Measurements from ENCODE around the gene IDE. TPM values are rescaled to one million over a fixed set of nuclear protein-coding genes. Genes with fewer than 3 reads are reported as not detected.
"Not testable (repeated sequence)": the region's sequence is repeated elsewhere in the genome, so short reads cannot be mapped to it uniquely, and the experiment has no call there.

The IDE gene
- total and polyA plus RNA-seq, 7 donors = 9.2 to 69.3 (median 48.8) TPM

DNA sequence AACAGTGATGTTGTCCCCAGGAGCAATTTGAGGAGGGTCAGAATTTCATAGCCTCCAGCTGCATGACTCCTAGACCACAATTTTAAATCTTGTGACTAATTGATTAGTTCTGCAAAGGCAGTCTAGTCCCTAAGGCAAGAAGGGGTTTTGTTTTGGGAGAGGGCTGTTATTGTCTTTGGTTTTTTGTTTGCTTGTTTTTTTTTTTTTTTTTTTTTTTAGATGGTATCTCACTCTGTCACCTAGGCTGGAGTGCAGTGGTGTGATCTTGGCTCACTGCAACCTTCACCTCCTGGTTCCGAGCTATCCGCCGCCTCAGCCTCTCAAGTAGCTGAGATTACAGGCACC lies 165.9 kb downstream of the IDE start:
- H3K4me3 ChIP-seq = no peak overlapping the region
- intact Hi-C loops (cut with DNase I) = no loop called here
- ATAC-seq (no peak), DNase-seq (no peak)
- no peak overlapping the region for H3K27ac ChIP-seq
- no peaks in the 10 kb centered on the region for H3K27me3 ChIP-seq (ENCODE audit: insufficient read depth in 3 of 3, low read length in 2 of 3)
- no peaks in the 10 kb centered on the region for H3K9me3 ChIP-seq
- TF ChIP-seq, protein P1, sequence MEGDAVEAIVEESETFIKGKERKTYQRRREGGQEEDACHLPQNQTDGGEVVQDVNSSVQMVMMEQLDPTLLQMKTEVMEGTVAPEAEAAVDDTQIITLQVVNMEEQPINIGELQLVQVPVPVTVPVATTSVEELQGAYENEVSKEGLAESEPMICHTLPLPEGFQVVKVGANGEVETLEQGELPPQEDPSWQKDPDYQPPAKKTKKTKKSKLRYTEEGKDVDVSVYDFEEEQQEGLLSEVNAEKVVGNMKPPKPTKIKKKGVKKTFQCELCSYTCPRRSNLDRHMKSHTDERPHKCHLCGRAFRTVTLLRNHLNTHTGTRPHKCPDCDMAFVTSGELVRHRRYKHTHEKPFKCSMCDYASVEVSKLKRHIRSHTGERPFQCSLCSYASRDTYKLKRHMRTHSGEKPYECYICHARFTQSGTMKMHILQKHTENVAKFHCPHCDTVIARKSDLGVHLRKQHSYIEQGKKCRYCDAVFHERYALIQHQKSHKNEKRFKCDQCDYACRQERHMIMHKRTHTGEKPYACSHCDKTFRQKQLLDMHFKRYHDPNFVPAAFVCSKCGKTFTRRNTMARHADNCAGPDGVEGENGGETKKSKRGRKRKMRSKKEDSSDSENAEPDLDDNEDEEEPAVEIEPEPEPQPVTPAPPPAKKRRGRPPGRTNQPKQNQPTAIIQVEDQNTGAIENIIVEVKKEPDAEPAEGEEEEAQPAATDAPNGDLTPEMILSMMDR (IDR thresholded peaks at IDR 0.05) = no peak
- no peaks in the 10 kb centered on the region for H3K4me1 ChIP-seq
- H3K36me3 ChIP-seq (ENCODE audit: insufficient read depth in 1 of 2, low read depth in 1 of 2) = no peaks in the 10 kb centered on the region
- WGBS, 3 donors = 47 to 63% (median 57%) methylated on average over 3 of the region's 3 CpGs

DNA sequence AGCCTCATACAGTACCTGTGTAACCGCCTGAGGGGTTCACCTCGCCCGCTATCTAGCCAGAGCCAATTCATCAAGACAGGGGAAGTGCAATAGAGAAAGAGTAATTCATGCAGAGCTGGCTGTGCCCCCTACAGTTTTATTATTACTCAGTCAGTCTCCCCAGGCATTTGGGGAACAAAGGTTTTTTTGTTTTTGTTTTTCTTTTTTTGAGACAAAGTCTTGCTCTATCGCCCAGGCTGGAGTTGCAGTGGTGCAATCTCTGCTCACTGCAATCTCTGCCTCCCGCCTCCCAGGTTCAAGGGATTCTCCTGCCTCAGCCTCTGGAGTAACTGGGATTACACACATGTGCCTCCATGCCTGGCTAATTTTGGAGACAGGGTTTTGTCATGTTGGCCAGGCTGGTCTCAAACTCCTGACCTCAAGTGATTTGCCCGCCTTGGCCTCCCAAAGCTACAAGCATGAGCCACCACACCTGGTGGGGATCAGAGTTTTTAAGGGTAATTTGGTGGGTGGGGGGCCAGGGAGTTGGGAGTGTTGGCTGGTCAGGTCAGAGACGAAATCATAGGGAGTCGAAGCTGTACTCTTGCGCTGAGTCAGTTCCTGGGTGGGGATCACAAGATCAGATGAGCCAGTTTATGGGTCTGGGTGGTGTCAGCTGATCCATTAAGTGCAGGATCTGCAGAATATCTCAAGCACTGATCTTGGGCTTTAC lies 166.4 kb downstream of the IDE start:
- no peak for DNase-seq
- intact Hi-C loops (cut with DNase I) = no loop called here
- ATAC-seq = no peak
- WGBS, 3 donors = 55 to 66% (median 57%) methylated on average over 9 of the region's 9 CpGs
- no peak overlapping the region for H3K4me3 ChIP-seq
- no peaks in the 10 kb centered on the region for H3K4me1 ChIP-seq
- no peak overlapping the region for H3K27ac ChIP-seq
- no peaks in the 10 kb centered on the region for H3K27me3 ChIP-seq (ENCODE audit: insufficient read depth in 3 of 3, low read length in 2 of 3)
- H3K36me3 ChIP-seq (ENCODE audit: insufficient read depth in 1 of 2, low read depth in 1 of 2) = no peaks in the 10 kb centered on the region
- TF ChIP-seq, protein P1 (IDR thresholded peaks at IDR 0.05) = no peak
- H3K9me3 ChIP-seq = no peaks in the 10 kb centered on the region

DNA sequence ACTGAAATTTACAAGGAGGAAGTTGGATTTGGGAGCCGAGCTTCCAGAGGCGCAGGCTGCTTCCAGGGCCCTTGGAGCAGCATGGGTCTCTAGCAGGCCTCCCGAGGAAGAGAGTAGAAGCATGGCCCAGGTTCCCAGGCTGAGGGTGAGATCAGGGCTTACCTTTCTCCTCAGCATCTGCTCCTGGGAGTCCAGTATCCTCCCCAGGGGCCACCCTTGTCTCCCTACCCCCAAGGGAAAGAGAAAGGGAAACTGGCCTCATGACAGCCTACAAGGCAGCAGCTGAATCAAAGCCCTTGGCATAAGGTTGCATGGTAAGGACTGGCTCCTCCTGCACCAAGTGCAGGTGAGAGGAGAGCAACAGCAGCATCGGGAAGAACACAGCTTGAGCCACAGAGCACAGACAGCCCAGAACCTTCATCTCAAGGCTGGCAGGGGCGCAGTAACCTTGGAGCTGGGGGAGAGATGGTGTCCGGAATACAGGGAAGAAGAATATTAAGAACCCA lies 168.4 kb downstream of the IDE start:
- TF ChIP-seq, protein P1 (IDR thresholded peaks at IDR 0.05) = no peak
- ATAC-seq (no peak), DNase-seq (no peak)
- no peaks in the 10 kb centered on the region for H3K27me3 ChIP-seq (ENCODE audit: insufficient read depth in 3 of 3, low read length in 2 of 3)
- no peaks in the 10 kb centered on the region for H3K9me3 ChIP-seq
- no peak overlapping the region for H3K4me3 ChIP-seq
- 55 to 71% (median 58%) methylated on average over 6 of the region's 6 CpGs for WGBS, 3 donors
- H3K36me3 ChIP-seq (ENCODE audit: insufficient read depth in 1 of 2, low read depth in 1 of 2) = no peaks in the 10 kb centered on the region
- no peaks in the 10 kb centered on the region for H3K4me1 ChIP-seq
- H3K27ac ChIP-seq = no peak overlapping the region
- intact Hi-C loops (cut with DNase I) = no loop called here

DNA sequence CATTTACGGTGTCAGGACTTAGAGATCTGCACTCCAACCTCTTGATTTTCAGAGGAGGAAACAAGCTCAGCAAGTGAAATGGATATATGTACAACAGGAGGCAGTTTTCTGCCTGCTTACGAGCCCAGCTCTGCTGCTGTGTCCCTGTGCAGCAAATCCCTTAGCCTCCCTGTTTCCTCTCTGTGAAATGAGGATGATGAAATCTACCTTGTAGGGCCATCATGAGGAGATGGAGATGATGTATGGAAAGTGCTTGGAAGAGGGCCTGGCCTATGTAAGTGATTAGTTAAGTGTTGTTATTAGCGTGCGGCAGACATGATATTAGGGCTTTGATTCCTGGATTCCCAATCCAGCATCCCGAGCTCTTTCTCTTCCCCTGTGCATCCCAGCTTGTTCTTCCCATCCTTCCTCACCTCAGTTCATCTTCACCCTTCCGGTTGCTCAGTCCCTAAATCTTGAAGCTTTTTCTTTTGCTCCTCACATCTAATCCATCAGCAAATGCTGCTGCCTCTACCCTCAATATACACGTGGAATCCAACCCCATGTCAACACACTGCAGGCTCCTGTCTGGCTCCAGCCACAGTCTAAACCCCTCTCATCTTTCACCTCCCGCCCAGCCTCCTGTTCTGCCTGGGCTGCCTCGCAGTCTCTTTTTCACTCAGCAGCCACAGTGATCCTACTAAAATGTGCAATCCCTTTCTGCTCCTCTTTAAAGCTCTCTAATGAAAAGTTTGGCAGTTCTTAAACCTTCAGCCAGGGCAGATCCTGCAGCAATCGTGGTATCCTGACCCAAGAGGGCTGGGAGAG lies 169.1 kb downstream of the IDE start:
- TF ChIP-seq, protein P1 (IDR thresholded peaks at IDR 0.05) = no peak
- H3K27ac ChIP-seq = no peak overlapping the region
- H3K4me1 ChIP-seq = no peaks in the 10 kb centered on the region
- DNase-seq (no peak), ATAC-seq (no peak)
- intact Hi-C loops (cut with DNase I) = no loop called here
- H3K9me3 ChIP-seq = no peaks in the 10 kb centered on the region
- 51 to 55% (median 51%) methylated on average over 10 of the region's 10 CpGs for WGBS, 3 donors
- H3K4me3 ChIP-seq = no peak overlapping the region
- no peaks in the 10 kb centered on the region for H3K27me3 ChIP-seq (ENCODE audit: insufficient read depth in 3 of 3, low read length in 2 of 3)
- no peaks in the 10 kb centered on the region for H3K36me3 ChIP-seq (ENCODE audit: insufficient read depth in 1 of 2, low read depth in 1 of 2)

DNA sequence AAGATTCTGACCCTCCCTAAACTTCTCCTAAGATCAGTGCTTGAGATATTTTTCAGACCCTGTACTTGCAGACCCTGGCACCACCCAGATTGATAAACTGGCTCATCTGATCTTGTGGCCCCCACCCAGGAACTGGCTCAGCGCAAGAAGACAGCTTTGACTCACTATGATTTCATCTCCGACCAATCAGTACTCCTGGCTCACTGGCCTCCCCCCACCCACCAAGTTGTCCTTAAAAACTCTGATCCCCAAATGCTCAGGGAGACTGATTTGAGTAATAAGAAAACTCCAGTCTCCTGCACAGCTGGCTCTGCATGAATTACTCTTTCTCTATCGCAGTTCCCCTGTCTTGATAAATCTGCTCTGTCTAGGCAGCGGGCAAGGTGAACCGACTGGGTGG lies 171.7 kb downstream of the IDE start:
- 79 to 84% (median 80%) methylated on average over 5 of the region's 5 CpGs for WGBS, 3 donors
- H3K27ac ChIP-seq; intact Hi-C loops (cut with DNase I); H3K27me3 ChIP-seq (ENCODE audit: insufficient read depth in 3 of 3, low read length in 2 of 3); H3K4me1 ChIP-seq; H3K9me3 ChIP-seq; H3K4me3 ChIP-seq; DNase-seq; ATAC-seq; H3K36me3 ChIP-seq (ENCODE audit: insufficient read depth in 1 of 2, low read depth in 1 of 2): not testable (repeated sequence)
